Activated CD8-positive, alpha-beta memory T cell treated with anti-CD3 and anti-CD28 coated beads, Interleukin-2, amount 50 U/mL, for 4 hours (primary cell): ENCODE measurements around the gene CAPN8.
A peak's percentile ranks its signal among the peaks of the same experiment; 100 is the strongest.

Source experiments
- DNase-seq: peaks from one replicate; pipeline ENCODE4 v3.0.0-alpha.2; 2020

Gene CAPN8

GRCh38 chr1:223665592-223666312 is at the start of gene CAPN8:
TSS of gene CAPN8 (minus strand) at chr1:223665701. CDS start at chr1:223665646, 55 bp downstream.
- no peak for DNase-seq

GRCh38 chr1:223714849-223715603 is 49.5 kb upstream of the CAPN8 start:
- no peak for DNase-seq

- no peak for DNase-seq
These were observed 48.9 kb upstream of the CAPN8 start for GRCh38 chr1:223714421-223714724.

GRCh38 chr1:223713546-223714420 is 48.3 kb upstream of the CAPN8 start:
- DNase-seq: peak; percentile 32

GRCh38 chr1:223712850-223713474 is 47.5 kb upstream of the CAPN8 start:
- DNase-seq: peak; percentile 52

- DNase-seq: peak; percentile 56
These were observed 46.8 kb upstream of the CAPN8 start, which contains the start of gene CAPN2 for GRCh38 chr1:223712194-223712849. TSS of gene CAPN2 (plus strand) at chr1:223712539. CDS start at chr1:223712641, 102 bp downstream.

- no peak for DNase-seq
These were observed 46.3 kb upstream of the CAPN8 start for GRCh38 chr1:223711747-223712193.

- no peak for DNase-seq
These were observed 45.7 kb upstream of the CAPN8 start for GRCh38 chr1:223711173-223711572.

GRCh38 chr1:223710179-223711133 is 45.0 kb upstream of the CAPN8 start:
- no peak for DNase-seq

GRCh38 chr1:223709598-223709997 is 44.1 kb upstream of the CAPN8 start:
- no peak for DNase-seq

GRCh38 chr1:223708651-223709268 is 43.3 kb upstream of the CAPN8 start:
- DNase-seq: no peak

GRCh38 chr1:223708001-223708359 is 42.5 kb upstream of the CAPN8 start:
- DNase-seq: no peak

- DNase-seq: no peak
These were observed 41.9 kb upstream of the CAPN8 start for GRCh38 chr1:223707256-223708000.

- DNase-seq: no peak
These were observed 40.8 kb upstream of the CAPN8 start for GRCh38 chr1:223706077-223706973.

- DNase-seq: no peak
These were observed 39.7 kb upstream of the CAPN8 start for GRCh38 chr1:223704921-223705878.

- no peak for DNase-seq
These were observed 38.1 kb upstream of the CAPN8 start for GRCh38 chr1:223703668-223704013.
